GM19043 (cell line): ENCODE measurements around the gene OMP.

Experiments used
- ATAC-seq: cut with Tn5 transposase; IDR thresholded peaks from one replicate; pipeline ENCODE4 v1.9.1; 2021; ENCODE audit warnings: low read depth; ENCODE audit not compliant: unreplicated experiment

Gene OMP

DNA sequence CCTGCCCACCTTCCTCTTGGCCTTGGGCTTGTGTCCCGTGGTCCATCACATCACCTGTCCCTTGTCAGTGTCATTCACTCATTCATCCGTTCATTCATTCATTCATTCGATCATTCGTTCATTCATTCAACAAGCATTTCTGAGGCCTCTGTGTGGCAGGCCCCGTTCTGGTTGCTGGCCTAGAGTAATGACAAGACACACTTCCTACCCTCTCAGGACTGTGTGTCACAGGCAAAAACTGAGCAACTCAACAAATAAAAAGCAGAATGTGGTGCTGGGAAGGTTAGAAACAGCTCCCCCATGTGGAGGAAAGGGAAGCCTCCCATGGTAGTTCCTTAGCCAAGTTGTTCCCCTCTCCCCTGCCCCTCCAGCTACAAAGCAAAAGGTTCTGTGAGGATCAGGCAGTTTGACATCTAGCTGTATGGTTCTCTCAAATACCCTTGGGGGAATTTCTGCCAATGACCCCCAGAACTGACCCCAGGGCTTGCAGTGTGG is 1.6 kb upstream of the OMP start:
- ATAC-seq: no peak

- no peak for ATAC-seq
Observed at GRCh38 chr11:77103319-77103718, 679 bp downstream of the OMP start.

GRCh38 chr11:77104727-77105126 is 2.1 kb downstream of the OMP start:
- no peak for ATAC-seq

DNA sequence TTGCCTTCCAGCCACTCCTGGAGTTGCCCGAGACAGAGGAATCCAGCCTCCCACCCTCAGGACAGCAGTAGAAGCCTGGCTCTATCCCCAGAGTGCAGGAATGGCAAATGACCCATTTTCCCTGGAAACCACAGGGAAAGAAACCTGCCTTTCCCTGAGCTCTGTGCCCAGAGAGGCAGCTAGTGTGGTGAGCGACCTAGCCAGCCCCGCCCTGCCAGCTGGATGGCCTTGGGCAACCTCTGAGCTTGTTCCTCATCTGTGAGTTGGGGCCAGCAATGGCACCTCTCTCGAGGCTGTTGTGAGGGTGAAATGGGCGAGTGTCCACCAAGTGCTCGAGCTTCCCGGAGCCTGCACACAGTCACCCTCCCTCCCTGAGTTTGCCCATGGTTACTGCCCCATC is 3.7 kb downstream of the OMP start:
- no peak for ATAC-seq

GRCh38 chr11:77106759-77107158 is 4.1 kb downstream of the OMP start:
- no peak for ATAC-seq

DNA sequence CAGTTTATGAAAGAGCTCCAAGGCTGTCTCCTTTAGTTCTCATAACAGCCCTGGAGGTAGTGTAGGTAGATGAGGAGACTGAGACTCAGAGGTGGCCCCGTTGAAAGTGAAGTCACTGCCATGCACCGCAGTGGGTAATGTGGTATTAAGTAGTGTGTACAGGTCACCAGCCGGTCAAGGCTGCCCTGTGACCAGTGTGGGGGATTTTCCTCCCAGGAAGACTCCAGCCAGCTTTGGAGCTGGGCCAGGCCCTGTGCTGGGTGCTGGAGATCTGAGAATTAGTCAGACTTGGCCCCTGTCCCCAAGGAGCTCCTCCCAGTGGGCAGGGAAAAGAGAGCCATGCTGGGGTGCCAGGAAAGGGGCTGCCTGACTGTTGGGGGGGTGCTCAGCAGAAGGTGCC is 5.3 kb downstream of the OMP start:
- no peak for ATAC-seq

GRCh38 chr11:77108436-77108835 is 5.8 kb downstream of the OMP start:
- no peak for ATAC-seq

DNA sequence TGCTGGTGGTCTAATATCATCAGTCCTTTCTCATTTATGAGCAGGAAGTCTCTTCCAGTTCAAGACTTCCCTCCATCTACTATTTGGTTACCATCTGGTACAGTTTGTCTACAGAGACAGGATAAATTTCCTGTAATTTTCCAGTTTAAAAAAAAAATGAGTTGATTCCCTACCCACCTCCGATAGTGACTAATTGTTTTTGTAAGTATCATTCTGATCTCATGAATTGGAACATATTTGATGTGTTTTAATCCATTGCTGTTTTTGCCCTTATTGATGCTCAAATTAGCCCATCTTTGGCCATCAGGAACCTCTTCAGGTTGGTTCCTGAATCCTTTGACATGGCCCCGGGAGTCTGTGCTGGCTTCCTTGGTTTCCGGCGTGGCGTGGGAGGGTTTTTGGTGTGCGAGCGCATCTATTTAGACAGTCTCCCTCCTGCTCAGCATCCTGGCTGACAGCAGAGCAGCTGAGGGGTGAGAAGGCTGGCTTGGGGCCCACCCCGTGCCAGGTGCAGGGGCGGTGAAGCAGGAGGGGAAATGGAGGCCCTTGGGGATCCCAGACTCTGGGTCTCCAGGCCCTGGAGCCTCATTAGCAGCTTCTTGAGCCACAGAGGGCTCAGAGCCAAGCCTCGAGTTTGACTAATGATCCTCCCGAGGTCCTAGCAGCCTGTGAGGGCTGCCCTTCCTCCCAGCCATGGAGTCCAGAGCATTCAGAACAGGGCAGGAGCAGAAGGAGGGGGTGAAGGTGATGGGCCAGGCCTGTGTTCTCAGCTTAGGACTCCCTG is 6.8 kb downstream of the OMP start:
- no peak for ATAC-seq

DNA sequence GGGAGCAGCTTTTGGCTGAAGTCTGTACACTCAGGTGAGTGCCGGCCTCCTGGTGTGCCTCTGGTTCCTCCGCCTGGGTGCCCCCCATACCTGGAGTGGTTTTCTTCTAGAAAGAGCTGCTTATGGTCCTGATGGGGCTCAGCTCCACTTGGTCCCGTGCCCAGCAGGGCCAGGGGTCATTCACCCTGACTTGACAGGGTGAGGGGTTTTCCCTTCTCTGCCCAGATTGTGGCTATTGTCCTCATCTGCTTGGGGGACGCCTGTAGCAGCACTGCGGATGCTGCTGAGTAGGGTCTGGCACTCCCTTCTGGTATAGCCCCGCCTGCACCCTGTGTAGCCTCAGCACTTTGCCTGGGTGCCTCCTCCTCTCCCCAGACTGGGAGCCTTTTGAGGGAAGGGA is 8.2 kb downstream of the OMP start:
- ATAC-seq: no peak

- no peak for ATAC-seq
Observed at GRCh38 chr11:77111277-77111676, 8.6 kb downstream of the OMP start.

- ATAC-seq: no peak
Observed at GRCh38 chr11:77111946-77112345, 9.3 kb downstream of the OMP start.

DNA sequence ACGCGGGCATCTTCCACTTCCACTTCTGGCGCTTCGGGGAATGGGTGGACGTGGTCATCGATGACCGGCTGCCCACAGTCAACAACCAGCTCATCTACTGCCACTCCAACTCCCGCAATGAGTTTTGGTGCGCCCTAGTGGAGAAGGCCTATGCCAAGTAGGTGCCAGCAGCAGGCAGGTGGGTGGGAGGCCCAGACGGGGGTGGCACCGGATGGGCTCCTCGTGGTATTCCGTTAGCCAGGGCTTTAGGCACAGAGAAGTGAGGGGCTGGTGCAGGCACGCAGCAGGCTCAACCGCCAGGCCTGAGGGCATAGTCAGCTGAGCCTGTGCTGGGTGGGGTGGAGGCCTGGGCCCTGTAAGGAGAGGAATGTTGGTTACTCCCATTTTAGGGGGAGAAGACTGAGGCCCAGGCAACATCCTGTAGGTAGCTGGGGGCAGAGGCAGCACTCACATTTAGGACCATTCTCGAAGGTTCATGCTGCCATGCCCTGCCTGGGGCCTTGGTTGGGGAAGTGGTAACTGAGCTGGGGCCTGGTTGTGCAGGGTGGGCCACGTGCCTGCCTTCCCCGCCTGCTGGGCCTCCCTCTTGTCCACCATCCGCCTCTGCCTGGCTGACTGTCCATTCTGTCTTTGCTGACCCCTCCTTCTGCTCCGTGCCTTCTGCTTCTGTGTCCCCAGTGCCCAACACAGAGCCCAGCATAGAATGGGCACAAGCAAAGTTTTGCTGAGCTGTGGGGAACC is 10.2 kb downstream of the OMP start:
- no peak for ATAC-seq

- ATAC-seq: no peak
Observed at GRCh38 chr11:77113382-77114088, 10.9 kb downstream of the OMP start.

GRCh38 chr11:77114089-77114463 is 11.4 kb downstream of the OMP start:
- no peak for ATAC-seq

DNA sequence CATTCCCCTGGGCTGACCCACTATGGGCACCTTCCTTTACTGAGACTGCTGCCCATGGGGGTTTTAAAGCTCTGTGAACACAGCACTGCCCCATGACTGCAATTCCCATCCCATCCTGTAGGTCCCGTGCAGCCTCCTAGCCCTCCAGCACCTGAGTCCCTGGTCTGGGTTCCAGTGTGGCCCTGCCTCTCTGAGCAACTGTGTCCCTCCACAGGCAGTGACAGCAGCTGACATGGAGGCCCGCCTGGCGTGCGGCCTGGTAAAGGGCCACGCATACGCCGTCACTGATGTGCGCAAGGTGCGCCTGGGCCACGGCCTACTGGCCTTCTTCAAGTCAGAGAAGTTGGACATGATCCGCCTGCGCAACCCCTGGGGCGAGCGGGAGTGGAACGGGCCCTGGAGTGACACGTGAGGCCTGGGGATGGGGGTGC is 12.6 kb downstream of the OMP start:
- no peak for ATAC-seq

- ATAC-seq: no peak
Observed at GRCh38 chr11:77115956-77116355, 13.3 kb downstream of the OMP start.

DNA sequence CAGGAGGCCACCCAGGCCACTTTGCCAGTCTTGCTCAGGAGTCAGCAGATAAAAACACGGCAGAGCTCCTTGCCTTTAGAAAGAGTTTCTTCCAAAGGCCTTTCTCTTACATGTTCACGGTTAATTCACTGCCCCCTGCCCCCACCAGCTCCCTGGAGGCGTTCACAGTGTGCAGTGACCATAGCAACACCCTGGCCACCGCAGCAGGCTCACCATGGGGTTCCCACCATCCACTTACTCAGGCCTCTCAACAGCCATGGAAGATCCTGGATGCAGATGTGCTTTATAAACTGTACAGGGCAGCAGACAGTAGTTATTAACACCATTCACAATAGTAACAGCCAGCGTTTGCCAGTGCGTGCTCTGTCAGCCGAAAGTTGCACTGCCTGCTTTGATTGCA is 14.9 kb downstream of the OMP start:
- ATAC-seq: no peak

DNA sequence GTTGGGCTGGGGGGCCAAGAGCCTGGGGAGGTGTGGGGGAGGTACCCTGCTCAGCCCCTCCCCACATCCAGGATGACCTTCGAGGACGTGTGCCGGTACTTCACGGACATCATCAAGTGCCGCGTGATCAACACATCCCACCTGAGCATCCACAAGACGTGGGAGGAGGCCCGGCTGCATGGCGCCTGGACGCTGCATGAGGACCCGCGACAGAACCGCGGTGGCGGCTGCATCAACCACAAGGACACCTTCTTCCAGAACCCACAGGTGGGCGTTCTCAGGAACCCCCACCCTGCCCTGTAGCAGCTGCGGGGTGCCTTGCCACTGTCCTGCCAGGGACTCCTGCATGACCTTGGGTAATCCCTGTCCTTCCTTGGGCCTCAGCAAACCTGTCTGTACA is 15.4 kb downstream of the OMP start:
- ATAC-seq: no peak

DNA sequence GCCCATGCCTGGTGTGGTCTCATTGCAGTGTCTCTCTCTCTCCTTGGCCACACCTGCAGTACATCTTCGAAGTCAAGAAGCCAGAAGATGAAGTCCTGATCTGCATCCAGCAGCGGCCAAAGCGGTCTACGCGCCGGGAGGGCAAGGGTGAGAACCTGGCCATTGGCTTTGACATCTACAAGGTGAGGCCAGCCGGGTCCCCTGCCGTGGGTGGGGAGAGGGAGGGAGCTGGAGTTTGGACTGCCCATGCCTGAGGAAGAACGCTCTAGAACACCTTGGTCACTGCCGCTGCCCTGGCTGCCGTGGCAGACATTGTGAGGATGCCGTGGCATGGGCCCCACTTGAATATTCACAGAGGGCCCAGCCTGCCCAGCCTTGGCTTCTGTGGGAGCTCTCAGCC is 16.3 kb downstream of the OMP start:
- ATAC-seq: no peak

DNA sequence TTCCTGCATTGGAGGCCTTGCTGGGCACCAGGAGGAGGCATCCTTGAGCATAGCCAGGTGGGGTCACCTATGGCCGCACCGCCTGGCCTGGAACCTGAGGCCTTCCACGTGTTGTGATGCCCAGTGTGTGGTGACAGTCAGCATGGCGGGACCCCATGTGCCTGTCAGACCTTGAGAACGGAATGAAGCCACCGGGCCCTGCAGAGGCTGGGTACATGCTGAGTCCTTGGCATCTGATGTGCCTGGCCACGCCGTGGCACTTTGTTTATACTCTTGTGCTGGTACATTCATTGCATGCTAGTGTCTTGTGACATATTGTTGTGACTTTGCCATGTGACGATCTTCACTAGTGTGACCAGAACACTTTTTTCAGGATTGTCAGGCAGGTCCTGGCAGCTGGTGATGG is 16.9 kb downstream of the OMP start:
- no peak for ATAC-seq

GRCh38 chr11:77120571-77120970 is 17.9 kb downstream of the OMP start:
- no peak for ATAC-seq
